B cell (primary cell): ENCODE measurements around the gene EAPP. TPM values are rescaled to one million over a fixed set of nuclear protein-coding genes. Genes with fewer than 3 reads are reported as not detected.

Source experiments
- ATAC-seq: fragments of 200-7000 bp; cut with Tn5 transposase; one replicate; pipeline ENCODE4 v1.10.0; 2021; ENCODE audit warnings: low read depth, mild to moderate bottlenecking, moderate number of reproducible peaks, moderate library complexity
- CTCF ChIA-PET: fragments of 350-600 bp; sonication (Branson Sonifier 250); formaldehyde crosslinking; loops from one replicate; lab custom pipeline; 2021; ENCODE audit warnings: antibody characterized with exemption, inconsistent platforms; lab: Charles Lee
- POLR2A ChIA-PET: fragments of 350-600 bp; sonication (Branson Sonifier 250); formaldehyde crosslinking; loops from one replicate; lab custom pipeline; 2021; ENCODE audit warnings: antibody characterized with exemption; lab: Charles Lee
- DNase-seq: peaks from one replicate; pipeline ENCODE4 v3.0.0; 2013
- H2AFZ ChIP-seq: 2 replicates; pipeline ENCODE4 v1.6.1; 2012; ENCODE audit warnings: mild to moderate bottlenecking, low read depth, low read length; ENCODE audit not compliant: insufficient read depth, poor library complexity, severe bottlenecking
- H3K27ac ChIP-seq, 2 donors: 1 replicate in 1 of 2; 2 replicates in 1 of 2; pipeline ENCODE4 v1.5.1; 2012 to 2013; ENCODE audit warnings: low read length in 2 of 2, mild to moderate bottlenecking in 2 of 2, moderate library complexity in 1 of 2
- H3K27me3 ChIP-seq, 4 experiments: fragments of 200-600 bp in 1 of 4; sonication (generic) in 1 of 4; replicated peaks in 1 of 4; 1 replicate in 2 of 4; 2 replicates in 2 of 4; pipeline versions ENCODE4 v1.6.1 to v1.7.0; 2013 to 2016; ENCODE audit warnings: low read length in 3 of 4, mild to moderate bottlenecking in 2 of 4, mixed read lengths in 1 of 4, moderate library complexity in 1 of 4; ENCODE audit not compliant: insufficient read depth in 4 of 4, control insufficient read depth in 3 of 4; ENCODE audit errors: control extremely low read depth in 1 of 4
- H3K36me3 ChIP-seq, 2 experiments: replicated peaks in 1 of 2; 1 replicate in 1 of 2; 2 replicates in 1 of 2; pipeline versions ENCODE4 v1.6.1 to v1.7.1; 2013; ENCODE audit warnings: low read length in 1 of 2; ENCODE audit not compliant: insufficient read depth in 2 of 2, control insufficient read depth in 1 of 2; ENCODE audit errors: control extremely low read depth in 1 of 2, extremely low read depth in 1 of 2
- H3K4me1 ChIP-seq, 2 donors: fragments of 200-600 bp in 1 of 2; sonication (generic) in 1 of 2; 1 replicate in 1 of 2; 2 replicates in 1 of 2; pipeline versions ENCODE4 v1.5.1 to v1.6.1; 2013 to 2017; ENCODE audit warnings: low read length in 2 of 2; ENCODE audit not compliant: control insufficient read depth in 2 of 2, insufficient read depth in 2 of 2
- H3K4me2 ChIP-seq: replicated peaks from 2 replicates; pipeline ENCODE3; 2012; ENCODE audit warnings: mild to moderate bottlenecking, low read depth, low read length; ENCODE audit not compliant: poor library complexity, severe bottlenecking
- H3K4me3 ChIP-seq, 5 experiments: fragments of 200-600 bp in 1 of 5; sonication (generic) in 1 of 5; 1 replicate in 3 of 5; 2 replicates in 2 of 5; pipeline versions ENCODE4 v1.5.1 to v1.7.0; 2011 to 2016; ENCODE audit warnings: low read length in 4 of 5, mild to moderate bottlenecking in 4 of 5, low read depth in 2 of 5, control low read depth in 1 of 5, moderate library complexity in 1 of 5; ENCODE audit not compliant: insufficient read depth in 1 of 5; ENCODE audit errors: control extremely low read depth in 1 of 5, extremely low read depth in 1 of 5
- H3K79me2 ChIP-seq: fragments of 200-600 bp; sonication (generic); one replicate; pipeline ENCODE4 v1.6.0; 2016; ENCODE audit warnings: low read length; ENCODE audit not compliant: control insufficient read depth, insufficient read depth
- H3K9ac ChIP-seq: fragments of 200-600 bp; sonication (generic); 2 replicates; pipeline ENCODE4 v1.6.1; 2017; ENCODE audit warnings: mild to moderate bottlenecking, low read length, moderate library complexity
- H3K9me3 ChIP-seq, 3 donors: one replicate each; pipeline versions ENCODE4 v1.6.1 to v1.7.1; 2013; ENCODE audit warnings: low read length in 2 of 3; ENCODE audit not compliant: control insufficient read depth in 2 of 3, insufficient read depth in 1 of 3; ENCODE audit errors: control extremely low read depth in 1 of 3
- H4K20me1 ChIP-seq: 2 replicates; pipeline ENCODE4 v1.6.0; 2012; ENCODE audit warnings: mild to moderate bottlenecking, low read length; ENCODE audit not compliant: insufficient read depth, control insufficient read depth, poor library complexity, severe bottlenecking
- H3K27ac Mint-ChIP-seq: one replicate; pipeline ENCODE4 v1.8.0; 2021; ENCODE audit warnings: mixed read lengths
- H3K27me3 Mint-ChIP-seq: one replicate; pipeline ENCODE4 v1.8.0; 2021; ENCODE audit warnings: mixed read lengths
- H3K4me1 Mint-ChIP-seq: one replicate; pipeline ENCODE4 v1.8.0; 2021; ENCODE audit warnings: mixed read lengths
- H3K4me3 Mint-ChIP-seq: one replicate; pipeline ENCODE4 v1.8.0; 2021; ENCODE audit warnings: mixed read lengths
- H3K9me3 Mint-ChIP-seq: one replicate; pipeline ENCODE4 v1.8.0; 2022; ENCODE audit warnings: mixed read lengths; ENCODE audit not compliant: insufficient read depth
- EZH2 ChIP-seq: IDR thresholded peaks from 2 replicates; pipeline ENCODE4 v1.6.1; 2012; ENCODE audit warnings: borderline replicate concordance, low read depth, mild to moderate bottlenecking, moderate library complexity, low read length; ENCODE audit not compliant: insufficient read depth, poor library complexity, severe bottlenecking
- WGBS: methylation state at CpG from one replicate; pipeline ENCODE4 v1.1.5; 2013; ENCODE audit warnings: missing lambda C conversion rate; ENCODE audit not compliant: insufficient coverage; 5-methylcytosine and 5-hydroxymethylcytosine counted together
- intact Hi-C: fragments of 100-400 bp; cut with micrococcal nuclease; formaldehyde crosslinking; loops from one replicate; pipeline ENCODE4 v1.10.0; 2022
- polyA plus RNA-seq: library from polyadenylated mRNA; depleted of rRNA; stranded (reverse); fragments of >200 nt; gene quantifications from 2 replicates; pipeline ENCODE4 v1.2.3, GENCODE V29; 2012
- small RNA-seq: library from RNA; depleted of rRNA; stranded (forward); fragments of <200 nt; gene quantifications from one replicate; pipeline ENCODE3, GENCODE V24; 2012; ENCODE audit warnings: low replicate concordance, low read depth; ENCODE audit not compliant: insufficient read length
- total RNA-seq, 2 donors: library from RNA; stranded (reverse); fragments of 120-200 nt in 1 of 2; gene quantifications; 1 replicate in 1 of 2; 2 replicates in 1 of 2; pipeline versions ENCODE4 v1.2.3 to v1.2.4, GENCODE V29; 2013 to 2022
- TF ChIP-seq, protein P1 (sequence below): fragments of 200-600 bp; IDR thresholded peaks from one replicate; pipeline ENCODE4 v1.8.0; 2022; ENCODE audit warnings: antibody characterized with exemption, mild to moderate bottlenecking

EAPP gene
- total and polyA plus RNA-seq, 2 donors (not counting 1 experiment from before 2014, with no cell fraction given), result 36.2 to 58.0 TPM

DNA sequence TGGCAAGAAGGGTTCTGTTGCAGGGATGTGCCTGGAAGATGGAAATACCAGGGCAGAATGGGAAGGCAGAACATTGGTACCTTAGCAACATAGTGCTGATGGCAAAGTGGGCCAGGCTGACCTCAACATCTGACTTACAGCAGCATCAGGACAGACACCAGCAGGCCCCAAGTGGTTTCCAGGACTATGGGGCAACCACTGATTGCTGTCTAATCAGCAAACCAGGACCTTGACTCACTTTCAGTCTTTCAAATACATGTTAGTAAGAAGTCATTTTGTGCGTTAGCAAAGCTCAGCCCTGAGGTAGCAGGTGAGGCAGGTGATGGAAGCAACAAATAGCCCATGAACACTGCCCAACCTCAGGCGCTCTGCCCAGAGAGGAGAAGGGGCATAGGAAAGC, 72.8 kb downstream of the EAPP start:
- Mint-ChIP-seq H3K4me3 (no peak overlapping the region), H3K4me1 (peaks cover 5% of the 10 kb centered on the region), H3K27me3 (no peaks in the 10 kb centered on the region), H3K9me3 (no peaks in the 10 kb centered on the region), H3K27ac (no peak overlapping the region)
- ATAC-seq (no peak), DNase-seq (no peak)
- Histone ChIP-seq H3K79me2 (no peaks in the 10 kb centered on the region), H3K9me3 (no peaks in the 10 kb centered on the region), H3K27me3 (no peaks in the 10 kb centered on the region), H3K9ac (no peak overlapping the region), H3K4me3 (no peak overlapping the region), H2AFZ (no peak overlapping the region), H4K20me1 (no peaks in the 10 kb centered on the region), H3K4me1 (peaks cover 0 to 6% of the 10 kb centered on the region in 2 donors), H3K27ac (no peak overlapping the region), H3K36me3 (peaks cover 0 to 2% of the 10 kb centered on the region in 2 experiments), H3K4me2 (no peak overlapping the region)
- POLR2A ChIA-PET, result no interaction called here
- CTCF ChIA-PET, result no interaction called here
- TF ChIP-seq EZH2, result no peak
- TF ChIP-seq, protein P1, sequence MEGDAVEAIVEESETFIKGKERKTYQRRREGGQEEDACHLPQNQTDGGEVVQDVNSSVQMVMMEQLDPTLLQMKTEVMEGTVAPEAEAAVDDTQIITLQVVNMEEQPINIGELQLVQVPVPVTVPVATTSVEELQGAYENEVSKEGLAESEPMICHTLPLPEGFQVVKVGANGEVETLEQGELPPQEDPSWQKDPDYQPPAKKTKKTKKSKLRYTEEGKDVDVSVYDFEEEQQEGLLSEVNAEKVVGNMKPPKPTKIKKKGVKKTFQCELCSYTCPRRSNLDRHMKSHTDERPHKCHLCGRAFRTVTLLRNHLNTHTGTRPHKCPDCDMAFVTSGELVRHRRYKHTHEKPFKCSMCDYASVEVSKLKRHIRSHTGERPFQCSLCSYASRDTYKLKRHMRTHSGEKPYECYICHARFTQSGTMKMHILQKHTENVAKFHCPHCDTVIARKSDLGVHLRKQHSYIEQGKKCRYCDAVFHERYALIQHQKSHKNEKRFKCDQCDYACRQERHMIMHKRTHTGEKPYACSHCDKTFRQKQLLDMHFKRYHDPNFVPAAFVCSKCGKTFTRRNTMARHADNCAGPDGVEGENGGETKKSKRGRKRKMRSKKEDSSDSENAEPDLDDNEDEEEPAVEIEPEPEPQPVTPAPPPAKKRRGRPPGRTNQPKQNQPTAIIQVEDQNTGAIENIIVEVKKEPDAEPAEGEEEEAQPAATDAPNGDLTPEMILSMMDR, result no peak
- 100% methylated on average over 1 of the region's 2 CpGs for WGBS
- intact Hi-C loops, result loop anchor here (10.0 kb wide), 1 partner anchor 248 kb away; the partner anchor contains the start of gene CFL2

Small RNA genes within 50 kb of the gene (small RNA-seq; reads per million reads assigned to genes)
- gene RNU1-27P (not detected), gene RNU1-28P (not detected)

Other genes starting within 250 kb of the EAPP start
- gene SPTSSA, start 77.5 kb downstream of the EAPP start, total RNA-seq, result 6.4 and 6.9 TPM in 2 replicates
- 3.8 and 7.0 TPM in 2 replicates for gene SPTSSA, start 77.5 kb downstream of the EAPP start, polyA plus RNA-seq
- gene SNX6, start 90.4 kb upstream of the EAPP start, total RNA-seq, result 61.0 and 66.3 TPM in 2 replicates
- gene SNX6, start 90.4 kb upstream of the EAPP start, polyA plus RNA-seq, result 45.4 and 59.3 TPM in 2 replicates
- 21.9 and 25.2 TPM in 2 replicates for gene CFL2, start 174.9 kb upstream of the EAPP start, total RNA-seq
- 9.6 and 13.9 TPM in 2 replicates for gene CFL2, start 174.9 kb upstream of the EAPP start, polyA plus RNA-seq